IMR-90 (cell line): Measurements from ENCODE around the gene PLVAP. TPM values are rescaled to one million over a fixed set of nuclear protein-coding genes. Genes with fewer than 3 reads are reported as not detected.

Experiments
- ATAC-seq: fragments of 200-7000 bp; cut with Tn5 transposase; 2 replicates; pipeline ENCODE4 v1.9.1; 2020; ENCODE audit warnings: low read depth, mild to moderate bottlenecking, moderate library complexity
- BruUV-seq: library from RNA; stranded (reverse); fragments of 400-500 nt; replicated peaks from 2 replicates; lab custom pipeline; 2021; lab: Mats Ljungman, UMichigan
- CTCF ChIA-PET: fragments of 300-600 bp; formaldehyde crosslinking; extraction: SDS; loops from one replicate; lab custom pipeline; 2021; ENCODE audit warnings: antibody characterized with exemption; lab: Yijun Ruan, JAX
- POLR2A ChIA-PET: fragments of 300-600 bp; sonication (Branson Sonifier 250); formaldehyde crosslinking; loops from one replicate; lab custom pipeline; 2022; ENCODE audit warnings: antibody characterized with exemption; ENCODE audit not compliant: unreplicated experiment; lab: Charles Lee
- DNase-seq: peaks from one replicate; pipeline ENCODE4 v3.0.0; 2013
- H2AFZ ChIP-seq: replicated peaks from 2 replicates; pipeline ENCODE3; 2013; ENCODE audit warnings: low read length, mild to moderate bottlenecking; ENCODE audit not compliant: poor library complexity
- H2AK5ac ChIP-seq: 2 replicates; pipeline ENCODE4 v1.6.1; 2013; ENCODE audit warnings: low read depth, low read length, inconsistent platforms
- H2AK9ac ChIP-seq: replicated peaks from 2 replicates; pipeline ENCODE3; 2013; ENCODE audit warnings: mild to moderate bottlenecking, low read depth, low read length, moderate library complexity; ENCODE audit not compliant: poor library complexity
- H2BK120ac ChIP-seq: 2 replicates; pipeline ENCODE4 v1.6.1; 2013; ENCODE audit warnings: low read depth, low read length, inconsistent platforms
- H2BK15ac ChIP-seq: 3 replicates; pipeline ENCODE4 v1.6.1; 2013; ENCODE audit warnings: low read depth, low read length, inconsistent platforms
- H2BK20ac ChIP-seq: 2 replicates; pipeline ENCODE4 v1.6.1; 2013; ENCODE audit warnings: low read depth, mild to moderate bottlenecking, inconsistent platforms, low read length, moderate library complexity
- H2BK5ac ChIP-seq: 2 replicates; pipeline ENCODE4 v1.6.1; 2013; ENCODE audit warnings: mild to moderate bottlenecking, low read depth, low read length, inconsistent platforms; ENCODE audit not compliant: poor library complexity, severe bottlenecking
- H3K14ac ChIP-seq: replicated peaks from 2 replicates; pipeline ENCODE4 v1.6.1; 2013; ENCODE audit warnings: low read depth, low read length, inconsistent platforms
- H3K18ac ChIP-seq: 2 replicates; pipeline ENCODE4 v1.6.1; 2013; ENCODE audit warnings: low read depth, low read length, control low read depth
- H3K23ac ChIP-seq: 2 replicates; pipeline ENCODE4 v1.6.1; 2013; ENCODE audit warnings: low read depth, low read length, inconsistent platforms
- H3K27ac ChIP-seq: 2 replicates; pipeline ENCODE4 v1.5.1; 2013; ENCODE audit warnings: mild to moderate bottlenecking, control low read depth, low read length; ENCODE audit not compliant: insufficient read depth
- H3K27me3 ChIP-seq: 2 replicates; pipeline ENCODE4 v1.6.1; 2013; ENCODE audit warnings: low read length; ENCODE audit not compliant: control insufficient read depth, insufficient read depth
- H3K36me3 ChIP-seq: 2 replicates; pipeline ENCODE4 v1.6.1; 2013; ENCODE audit warnings: low read length, mixed read lengths; ENCODE audit not compliant: control insufficient read depth, insufficient read depth
- H3K4ac ChIP-seq: 2 replicates; pipeline ENCODE4 v1.6.1; 2013; ENCODE audit warnings: low read depth, low read length, inconsistent platforms
- H3K4me1 ChIP-seq: 2 replicates; pipeline ENCODE4 v1.6.1; 2013; ENCODE audit warnings: low read length, mixed read lengths; ENCODE audit not compliant: control insufficient read depth, insufficient read depth
- H3K4me2 ChIP-seq: 2 replicates; pipeline ENCODE4 v1.6.1; 2013; ENCODE audit warnings: low read depth, mild to moderate bottlenecking, control low read depth, low read length, moderate library complexity
- H3K4me3 ChIP-seq: 2 replicates; pipeline ENCODE4 v1.5.1; 2013; ENCODE audit warnings: low read depth, mild to moderate bottlenecking, control low read depth, low read length, moderate library complexity; ENCODE audit not compliant: insufficient read depth
- H3K56ac ChIP-seq: 2 replicates; pipeline ENCODE4 v1.6.1; 2013; ENCODE audit warnings: low read length, inconsistent platforms; ENCODE audit not compliant: insufficient read depth; ENCODE audit errors: extremely low read depth
- H3K79me1 ChIP-seq, 2 experiments: 2 replicates each; pipeline ENCODE4 v1.6.1; 2013; ENCODE audit warnings: low read length in 2 of 2, inconsistent platforms in 1 of 2, low read depth in 1 of 2
- H3K9ac ChIP-seq: 2 replicates; pipeline ENCODE4 v1.6.1; 2013; ENCODE audit warnings: low read depth, low read length, control low read depth
- H3K9me1 ChIP-seq: 2 replicates; pipeline ENCODE4 v1.6.1; 2013; ENCODE audit warnings: low read length, inconsistent platforms; ENCODE audit not compliant: insufficient read depth
- H3K9me3 ChIP-seq: 2 replicates; pipeline ENCODE4 v1.6.1; 2013; ENCODE audit warnings: low read length; ENCODE audit not compliant: control insufficient read depth, insufficient read depth
- H4K20me1 ChIP-seq: 2 replicates; pipeline ENCODE4 v1.6.1; 2013; ENCODE audit warnings: low read length, inconsistent platforms; ENCODE audit not compliant: insufficient read depth
- H4K5ac ChIP-seq: 2 replicates; pipeline ENCODE4 v1.6.1; 2013; ENCODE audit warnings: mild to moderate bottlenecking, low read depth, low read length, control low read depth
- H4K8ac ChIP-seq, 2 experiments: 2 replicates each; pipeline ENCODE4 v1.6.1; 2013; ENCODE audit warnings: low read depth in 2 of 2, low read length in 2 of 2, control low read depth in 1 of 2, inconsistent platforms in 1 of 2
- H4K91ac ChIP-seq: 2 replicates; pipeline ENCODE4 v1.6.1; 2013; ENCODE audit warnings: low read depth, low read length, inconsistent platforms; ENCODE audit not compliant: insufficient read depth
- BHLHE40 ChIP-seq: fragments of 150-350 bp; IDR thresholded peaks from 2 replicates; pipeline ENCODE4 v1.6.1; 2016; ENCODE audit warnings: mild to moderate bottlenecking, low read depth, low read length
- CEBPB ChIP-seq: IDR thresholded peaks from 2 replicates; pipeline ENCODE4 v1.6.1; 2012; ENCODE audit warnings: low read depth, low read length, improper control_type of control experiment
- FOS ChIP-seq: fragments of 150-350 bp; IDR thresholded peaks from 2 replicates; pipeline ENCODE4 v1.6.1; 2016; ENCODE audit warnings: low read depth, low read length
- MAFK ChIP-seq: IDR thresholded peaks from 2 replicates; pipeline ENCODE4 v1.6.1; 2012; ENCODE audit warnings: low read depth, low read length, improper control_type of control experiment
- MAZ ChIP-seq: IDR thresholded peaks from 2 replicates; pipeline ENCODE4 v1.6.1; 2012; ENCODE audit warnings: low read depth, mild to moderate bottlenecking, low read length, improper control_type of control experiment, moderate library complexity, borderline replicate concordance
- MXI1 ChIP-seq: IDR thresholded peaks from 2 replicates; pipeline ENCODE4 v1.6.1; 2012; ENCODE audit warnings: low read depth, mild to moderate bottlenecking, low read length, moderate library complexity, borderline replicate concordance
- NFE2L2 ChIP-seq: fragments of 150-350 bp; IDR thresholded peaks from 2 replicates; pipeline ENCODE4 v1.6.1; 2016; ENCODE audit warnings: low read depth, mild to moderate bottlenecking, low read length
- POLR2A ChIP-seq: IDR thresholded peaks from 2 replicates; pipeline ENCODE4 v1.6.1; 2012; ENCODE audit warnings: mild to moderate bottlenecking, low read depth, low read length
- RAD21 ChIP-seq: IDR thresholded peaks from 2 replicates; pipeline ENCODE4 v1.6.1; 2012; ENCODE audit warnings: low read length, improper control_type of control experiment
- RCOR1 ChIP-seq: IDR thresholded peaks from 2 replicates; pipeline ENCODE4 v1.6.1; 2012; ENCODE audit warnings: mild to moderate bottlenecking, low read length, improper control_type of control experiment; ENCODE audit not compliant: insufficient replicate concordance
- SMC3 ChIP-seq: fragments of 150-350 bp; IDR thresholded peaks from 2 replicates; pipeline ENCODE4 v1.6.1; 2016; ENCODE audit warnings: low read depth, mild to moderate bottlenecking, antibody characterized with exemption, low read length, moderate library complexity
- USF2 ChIP-seq: fragments of 150-350 bp; IDR thresholded peaks from 2 replicates; pipeline ENCODE4 v1.6.1; 2017; ENCODE audit warnings: mild to moderate bottlenecking, antibody characterized with exemption, low read length, low read depth
- WGBS, 2 experiments: methylation state at CpG; one replicate each; pipeline versions ENCODE4 v1.1.5 to v1.1.7; 2013; ENCODE audit warnings: missing lambda C conversion rate in 2 of 2; ENCODE audit not compliant: insufficient read length in 1 of 2; ENCODE audit errors: extremely low coverage in 2 of 2; 5-methylcytosine and 5-hydroxymethylcytosine counted together
- dilution Hi-C: fragments of 300-500 bp; cut with HindIII; formaldehyde crosslinking; loops from one replicate; pipeline ENCODE4 v1.14.3; 2018; ENCODE audit warnings: low sequenced_read_pairs; ENCODE audit not compliant: unreplicated experiment
- in situ Hi-C: fragments of 300-500 bp; cut with MboI; formaldehyde crosslinking; loops from 3 replicates; pipeline ENCODE4 v1.14.3; 2019; ENCODE audit warnings: low sequenced_read_pairs, inconsistent platforms, mixed read lengths
- intact Hi-C: fragments of 100-400 bp; cut with micrococcal nuclease; formaldehyde crosslinking; loops from 2 replicates; pipeline ENCODE4 v1.10.0; 2022
- polyA plus RNA-seq, 3 experiments: library from polyadenylated mRNA; depleted of rRNA; stranded (reverse); fragments of >200 nt; gene quantifications; 2 replicates each; pipeline ENCODE4 v1.2.3, GENCODE V29; 2012; ENCODE audit warnings: low replicate concordance in 1 of 3
- total RNA-seq: library from RNA; depleted of rRNA; stranded (reverse); fragments of >200 nt; gene quantifications from 2 replicates; pipeline ENCODE4 v1.2.3, GENCODE V29; 2012
- TF ChIP-seq, protein P1 (sequence below): fragments of 150-350 bp; IDR thresholded peaks from 2 replicates; pipeline ENCODE4 v1.6.1; 2016; ENCODE audit warnings: low read depth, mild to moderate bottlenecking, low read length, moderate library complexity, borderline replicate concordance

Gene PLVAP
- total and polyA plus RNA-seq, 2 of the 4 experiments (the other 2 are of a cell fraction) = not detected

DNA sequence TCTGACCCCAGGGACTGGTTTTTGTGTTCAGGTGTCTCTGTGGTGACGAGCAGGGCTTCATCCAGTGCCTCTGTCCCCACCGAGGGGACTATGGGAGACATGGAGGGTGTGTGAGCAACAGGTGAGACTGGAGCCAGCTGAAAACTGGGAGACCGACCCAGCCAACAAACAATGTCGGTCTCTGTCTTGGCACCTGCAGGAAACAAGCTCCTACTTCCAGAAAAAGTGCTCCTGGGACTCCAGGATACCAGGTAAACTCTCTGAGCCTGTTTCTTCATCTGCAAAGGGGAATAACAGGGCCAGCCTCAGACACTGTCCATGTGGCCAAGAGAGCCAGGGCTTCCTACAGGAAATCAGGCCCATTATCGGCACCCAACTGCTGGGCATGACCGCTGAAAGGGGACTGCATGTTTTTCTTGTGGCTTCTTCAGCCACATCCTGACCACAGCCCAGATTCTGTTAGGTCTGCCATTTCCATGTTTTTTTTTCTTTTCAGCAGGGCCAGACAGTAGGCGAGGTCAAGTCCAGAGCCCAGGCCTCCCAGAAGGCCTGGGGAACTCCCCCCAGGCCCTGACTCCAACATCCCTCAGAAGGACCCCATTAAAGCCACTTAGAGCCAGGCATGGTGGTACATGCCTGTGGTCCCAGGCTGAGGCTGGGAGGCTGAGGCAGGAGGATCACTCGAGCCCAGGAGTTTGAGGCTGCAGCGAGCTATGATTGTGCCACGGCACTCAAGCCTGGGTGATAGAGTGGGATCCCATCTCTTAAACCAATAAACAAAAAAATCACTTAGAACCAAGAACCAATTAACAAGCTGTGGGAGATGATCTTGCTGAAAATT, 29.1 kb upstream of the PLVAP start:
- no peaks in the 10 kb centered on the region for H3K36me3 ChIP-seq
- H3K4me1 ChIP-seq = no peaks in the 10 kb centered on the region
- no peak overlapping the region for H3K14ac ChIP-seq
- H3K23ac ChIP-seq = no peak overlapping the region
- dilution Hi-C loops = no loop called here
- peak overlapping the region; percentile 73 for H2AFZ ChIP-seq
- CTCF ChIA-PET = no interaction called here
- no peak overlapping the region for H4K91ac ChIP-seq
- no peak overlapping the region for H2BK20ac ChIP-seq
- WGBS, 2 experiments = 88% methylated on average over 4 of the region's 10 CpGs; no CpG with 5 or more reads in 1 of the 2 experiments
- no peak overlapping the region for H3K4me2 ChIP-seq
- intact Hi-C loops = no loop called here
- H4K8ac ChIP-seq = peak overlapping the region; percentile 21 to 78; a peak in 2 of 4 replicates
- no peak overlapping the region for H3K18ac ChIP-seq
- in situ Hi-C loops = no loop called here
- H3K9ac ChIP-seq = no peak overlapping the region
- H2BK15ac ChIP-seq = no peak overlapping the region
- H2BK5ac ChIP-seq = no peak overlapping the region
- no peaks in the 10 kb centered on the region for H3K9me3 ChIP-seq
- H2AK9ac ChIP-seq = no peak overlapping the region
- H3K9me1 ChIP-seq = peaks cover 2% of the 10 kb centered on the region; the same call in 1 of the 2 replicates
- ATAC-seq (no peak), DNase-seq (no peak)
- no peaks in the 10 kb centered on the region for H3K27me3 ChIP-seq
- peak overlapping the region; percentile 70; the same call in 1 of the 2 replicates for H4K5ac ChIP-seq
- H3K27ac ChIP-seq = no peak overlapping the region
- H2BK120ac ChIP-seq = no peak overlapping the region
- no peak overlapping the region for H3K56ac ChIP-seq
- H3K4ac ChIP-seq = no peak overlapping the region
- no TSS peak for BruUV-seq
- H3K4me3 ChIP-seq = no peak overlapping the region
- TF ChIP-seq POLR2A (no peak), RCOR1 (no peak), NFE2L2 (no peak), SMC3 (no peak), MXI1 (no peak), USF2 (no peak), MAZ (no peak), CEBPB (no peak), FOS (no peak), MAFK (no peak), BHLHE40 (no peak), RAD21 (no peak)
- TF ChIP-seq, protein P1, sequence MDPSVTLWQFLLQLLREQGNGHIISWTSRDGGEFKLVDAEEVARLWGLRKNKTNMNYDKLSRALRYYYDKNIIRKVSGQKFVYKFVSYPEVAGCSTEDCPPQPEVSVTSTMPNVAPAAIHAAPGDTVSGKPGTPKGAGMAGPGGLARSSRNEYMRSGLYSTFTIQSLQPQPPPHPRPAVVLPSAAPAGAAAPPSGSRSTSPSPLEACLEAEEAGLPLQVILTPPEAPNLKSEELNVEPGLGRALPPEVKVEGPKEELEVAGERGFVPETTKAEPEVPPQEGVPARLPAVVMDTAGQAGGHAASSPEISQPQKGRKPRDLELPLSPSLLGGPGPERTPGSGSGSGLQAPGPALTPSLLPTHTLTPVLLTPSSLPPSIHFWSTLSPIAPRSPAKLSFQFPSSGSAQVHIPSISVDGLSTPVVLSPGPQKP = no peak
- no peaks in the 10 kb centered on the region for H3K79me1 ChIP-seq
- POLR2A ChIA-PET = no interaction called here
- no peaks in the 10 kb centered on the region for H4K20me1 ChIP-seq
- H2AK5ac ChIP-seq = no peak overlapping the region
